GM18868 (cell line): Measurements from ENCODE around the gene GTPBP1.

Experiments
- ATAC-seq: cut with Tn5 transposase; IDR thresholded peaks from one replicate; pipeline ENCODE4 v1.9.1; 2021; ENCODE audit warnings: mild to moderate bottlenecking, moderate library complexity; ENCODE audit not compliant: unreplicated experiment

The GTPBP1 gene

GRCh38 chr22:38756711-38757463 is 51.1 kb downstream of the GTPBP1 start:
- no peak for ATAC-seq

GRCh38 chr22:38757464-38757757 is 51.7 kb downstream of the GTPBP1 start:
- ATAC-seq, result no peak

GRCh38 chr22:38758276-38758945 is 52.7 kb downstream of the GTPBP1 start:
- ATAC-seq, result no peak

- ATAC-seq, result no peak
These were observed 53.3 kb downstream of the GTPBP1 start for GRCh38 chr22:38759005-38759404.

GRCh38 chr22:38760477-38761201 is 54.9 kb downstream of the GTPBP1 start:
- no peak for ATAC-seq

GRCh38 chr22:38761202-38762162 is 55.7 kb downstream of the GTPBP1 start:
- ATAC-seq, result no peak

GRCh38 chr22:38762551-38762983 is 56.8 kb downstream of the GTPBP1 start:
- ATAC-seq, result no peak

GRCh38 chr22:38766076-38766777 is 60.5 kb downstream of the GTPBP1 start:
- no peak for ATAC-seq

- no peak for ATAC-seq
These were observed 61.6 kb downstream of the GTPBP1 start for GRCh38 chr22:38767313-38767712.

GRCh38 chr22:38768036-38768435 is 62.3 kb downstream of the GTPBP1 start:
- no peak for ATAC-seq

- no peak for ATAC-seq
These were observed 64.7 kb downstream of the GTPBP1 start for GRCh38 chr22:38770257-38770949.

GRCh38 chr22:38772623-38772873 is 66.8 kb downstream of the GTPBP1 start:
- no peak for ATAC-seq

GRCh38 chr22:38773363-38773946 is 67.7 kb downstream of the GTPBP1 start:
- no peak for ATAC-seq

GRCh38 chr22:38774496-38775166 is 68.9 kb downstream of the GTPBP1 start:
- ATAC-seq, result no peak

- ATAC-seq, result no peak
These were observed 69.9 kb downstream of the GTPBP1 start for GRCh38 chr22:38775656-38776055.

- no peak for ATAC-seq
These were observed 70.3 kb downstream of the GTPBP1 start for GRCh38 chr22:38776086-38776485.

GRCh38 chr22:38777087-38777671 is 71.4 kb downstream of the GTPBP1 start:
- ATAC-seq, result no peak

GRCh38 chr22:38781033-38781432 is 75.3 kb downstream of the GTPBP1 start:
- ATAC-seq, result no peak
